Activated T-cell treated with anti-CD3 and anti-CD28 coated beads for 4 hours (primary cell): ENCODE data around the gene PPP1R12B.
"Not testable (repeated sequence)": the region's sequence is repeated elsewhere in the genome, so short reads cannot be mapped to it uniquely, and the experiment has no call there.

ENCODE experiments used
- DNase-seq: peaks from one replicate; pipeline ENCODE4 v3.0.0-alpha.2; 2020

PPP1R12B gene

DNA sequence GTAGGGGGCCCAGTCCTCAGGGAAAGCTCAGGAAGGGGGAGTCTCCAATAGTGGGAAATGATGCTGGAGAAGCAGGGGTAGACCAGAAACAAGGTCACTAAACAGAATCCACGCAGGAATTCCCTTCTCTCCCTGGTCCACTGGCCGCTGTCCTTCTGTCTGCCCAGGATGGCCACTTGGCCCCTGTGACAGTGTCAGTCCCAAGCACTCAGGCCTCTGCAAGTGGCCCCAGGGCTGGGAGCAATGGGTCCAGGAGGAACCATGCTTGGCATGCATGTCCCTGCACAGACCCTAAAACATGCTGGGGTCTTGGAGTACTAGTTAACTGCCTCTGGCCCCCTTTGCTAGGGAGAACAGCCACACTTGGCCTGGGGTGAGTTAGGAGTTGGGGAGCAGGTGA, 271.5 kb downstream of the PPP1R12B start:
- not testable (repeated sequence) for DNase-seq

DNA sequence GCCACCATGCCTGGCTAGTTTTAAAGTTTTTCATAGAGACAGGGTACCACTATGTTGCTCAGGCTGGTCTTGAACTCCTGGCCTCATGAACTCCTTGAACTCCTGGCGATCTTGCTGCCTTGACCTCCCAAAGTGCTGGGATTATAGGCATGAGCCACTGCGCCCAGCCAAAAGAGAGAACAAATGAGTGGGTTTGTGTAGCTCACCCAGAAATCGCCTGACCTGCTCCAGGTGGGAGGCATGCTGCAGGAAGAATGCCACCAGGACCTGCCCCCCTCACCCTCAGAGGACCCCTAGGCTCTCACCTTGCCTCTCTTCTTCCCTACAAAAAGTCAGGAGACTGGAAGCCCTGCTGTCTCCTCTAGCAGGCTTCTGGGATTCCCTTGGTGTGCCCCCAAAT, 272.9 kb downstream of the PPP1R12B start:
- no peak for DNase-seq

DNA sequence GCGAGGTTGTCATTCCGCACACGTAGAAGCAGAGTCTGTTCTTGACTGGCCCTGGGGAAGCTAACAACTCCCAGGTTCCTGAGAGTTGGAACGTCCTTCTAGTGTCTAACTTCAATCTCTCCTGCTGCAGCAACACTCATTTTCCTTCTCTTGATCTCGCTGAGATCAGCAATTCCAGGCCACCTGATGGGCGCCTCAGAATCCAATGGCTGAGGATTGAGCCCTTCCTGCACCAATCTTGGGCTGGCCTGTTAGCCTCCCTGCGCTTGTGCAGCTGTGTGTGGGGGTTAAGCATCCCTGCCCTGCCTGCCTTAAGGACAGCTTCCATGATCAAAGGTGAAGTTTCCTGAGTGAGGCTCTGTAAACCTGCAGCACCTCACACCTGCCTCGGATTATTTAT, 273.9 kb downstream of the PPP1R12B start:
- DNase-seq: no peak

DNA sequence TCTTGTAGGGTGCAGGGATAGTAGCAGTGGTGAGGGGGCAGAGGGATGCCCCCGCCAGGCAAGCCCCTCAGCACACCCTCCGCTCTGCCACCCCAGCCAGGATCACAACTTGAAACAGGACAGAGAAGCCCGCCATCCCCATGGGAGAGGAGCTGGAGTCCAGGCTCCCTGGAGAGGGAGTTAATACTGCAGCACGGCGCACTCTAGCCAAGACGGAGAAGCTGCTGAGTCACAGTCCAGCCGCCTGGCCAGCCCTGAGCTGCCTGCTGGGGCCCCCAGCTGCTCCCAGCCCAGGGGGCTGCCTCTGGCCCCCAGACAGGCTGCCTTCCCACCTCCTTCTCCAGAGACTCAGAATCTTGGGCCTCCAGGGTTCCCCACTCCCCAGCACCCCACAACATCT, 274.6 kb downstream of the PPP1R12B start:
- DNase-seq: no peak

DNA sequence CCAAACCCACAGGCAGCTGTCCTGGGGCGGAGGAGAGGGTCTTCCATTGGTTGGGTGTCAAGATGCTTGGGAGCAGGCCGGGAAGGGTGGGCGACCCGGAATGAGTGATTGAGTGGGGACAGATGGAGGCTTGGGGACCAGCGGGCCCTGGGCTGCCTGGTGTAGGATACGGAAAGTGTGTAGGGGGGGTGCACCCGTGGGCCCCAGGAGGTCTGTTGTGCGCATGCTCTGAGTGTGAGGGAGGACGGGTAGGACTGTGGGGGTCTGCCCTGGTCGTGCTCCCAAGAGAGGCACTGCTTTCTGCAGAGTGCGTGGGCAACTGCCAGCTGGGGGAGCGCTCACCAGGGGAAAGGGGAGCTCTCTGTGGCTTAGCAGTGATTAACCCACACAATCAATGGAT, 275.0 kb downstream of the PPP1R12B start:
- DNase-seq: not testable (repeated sequence)

DNA sequence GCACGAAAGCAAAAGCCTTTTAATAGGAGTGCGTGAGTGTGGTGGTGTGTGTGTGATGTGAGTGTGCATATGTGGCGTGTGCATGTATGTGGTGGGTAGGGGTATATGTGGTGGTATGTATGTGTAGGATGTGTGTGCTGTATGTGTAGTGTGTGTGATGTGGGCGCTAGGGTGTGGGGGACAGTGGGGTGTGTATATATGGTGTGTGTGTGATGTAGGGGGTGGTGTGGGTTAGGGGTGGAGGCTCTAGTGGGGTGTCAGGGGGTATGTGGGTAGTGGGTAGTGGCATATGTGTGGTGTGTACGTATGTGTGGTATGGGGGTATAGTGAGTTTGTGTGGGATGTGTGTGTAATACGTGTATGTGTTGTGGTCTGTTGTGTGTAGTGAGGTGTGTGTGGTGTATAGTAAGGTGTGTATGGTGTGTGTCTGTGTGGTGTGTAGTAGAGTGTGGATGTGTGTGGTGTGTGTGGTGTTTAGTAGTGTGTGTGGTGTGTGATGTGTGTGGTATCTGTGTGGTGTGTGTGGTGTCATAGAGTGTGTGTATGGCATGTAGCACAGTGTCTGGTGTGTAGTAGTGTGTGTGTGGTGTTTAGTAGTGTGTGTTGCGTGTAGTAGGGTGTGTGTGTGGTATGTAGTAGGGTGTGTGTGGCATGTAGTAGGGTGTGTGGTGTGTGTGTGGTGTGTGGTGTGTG, 275.7 kb downstream of the PPP1R12B start:
- DNase-seq: no peak

DNA sequence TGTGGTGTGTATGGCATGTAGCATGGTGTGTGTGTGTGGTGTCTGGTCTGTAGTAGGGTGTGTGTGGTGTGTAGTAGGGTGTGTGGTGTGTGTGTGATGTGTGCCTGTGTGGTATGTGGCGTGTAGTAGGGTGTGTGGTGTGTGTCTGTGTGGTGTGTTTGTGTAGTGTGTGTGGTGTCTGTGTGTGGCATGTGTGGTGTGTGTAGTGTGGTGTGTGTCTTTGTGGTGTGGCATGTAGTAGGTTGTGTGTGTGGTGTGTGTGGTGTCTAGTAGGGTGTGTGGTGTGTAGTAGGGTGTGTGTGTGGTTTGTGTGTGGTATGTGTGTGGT, 276.2 kb downstream of the PPP1R12B start:
- DNase-seq: no peak

DNA sequence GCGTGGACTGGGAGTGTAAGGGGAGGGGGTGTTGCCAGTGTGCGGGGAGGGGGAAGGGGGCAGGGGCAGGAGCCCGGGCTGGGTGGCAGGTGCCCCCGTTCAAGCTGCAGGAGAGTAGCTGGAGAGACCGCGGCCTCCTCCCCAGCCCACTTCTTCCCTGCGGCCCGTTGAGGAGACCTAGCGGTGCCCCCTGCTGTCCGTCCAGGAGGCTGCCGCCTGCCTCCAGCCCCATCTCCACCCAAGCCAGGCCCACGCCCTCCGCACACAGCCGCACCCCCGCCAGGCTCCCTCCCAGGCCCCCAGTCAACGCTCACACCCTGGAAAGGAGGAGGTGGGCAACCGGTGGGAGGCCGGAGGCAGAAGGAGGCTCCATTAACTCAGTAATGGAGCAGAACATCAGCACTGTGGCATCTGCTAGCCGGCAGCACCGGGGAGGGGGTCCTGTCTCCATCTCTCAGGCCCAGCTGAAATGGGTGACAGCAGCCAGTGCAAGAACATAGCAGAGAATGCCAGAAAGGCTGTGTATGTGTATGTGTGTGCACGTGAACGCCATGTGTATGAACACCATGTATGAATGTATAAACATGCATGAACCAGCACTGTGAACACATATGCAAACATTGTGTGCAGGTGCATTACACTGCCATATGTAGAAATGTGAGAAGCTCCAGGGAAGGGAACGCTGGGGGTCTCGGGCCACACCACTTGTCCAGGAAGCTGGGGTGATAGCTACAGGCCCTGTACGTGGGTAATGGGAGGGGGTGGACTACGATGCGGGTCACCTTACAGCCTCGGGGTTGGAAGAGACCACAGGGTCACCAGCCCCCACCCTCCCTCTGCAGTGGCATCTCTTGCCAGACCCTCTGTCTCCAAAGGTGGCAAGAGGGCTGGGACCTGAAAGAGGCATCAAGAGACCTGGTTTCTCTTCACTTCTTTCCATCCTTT, 277.2 kb downstream of the PPP1R12B start:
- peak; percentile 22 for DNase-seq

DNA sequence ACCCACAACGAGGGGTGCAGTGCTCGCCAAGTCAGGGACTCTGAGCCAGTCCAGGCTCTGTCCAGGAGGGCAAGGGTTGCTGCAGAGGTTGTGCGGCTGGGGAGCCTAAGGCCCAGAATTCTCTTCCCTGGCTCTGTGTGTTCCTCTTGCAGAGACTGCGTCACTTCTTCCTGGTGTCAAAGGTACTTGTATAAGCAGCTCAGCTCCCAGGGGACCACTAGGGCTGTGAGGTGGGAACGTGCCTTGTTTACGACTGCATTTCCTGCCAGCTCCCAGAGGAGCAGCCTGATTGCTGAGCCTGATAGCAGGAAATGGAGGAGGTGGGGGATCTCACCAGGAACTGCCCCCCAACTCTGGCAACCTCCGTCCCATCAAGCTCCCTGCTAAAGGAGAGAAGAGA, 278.5 kb downstream of the PPP1R12B start:
- not testable (repeated sequence) for DNase-seq

DNA sequence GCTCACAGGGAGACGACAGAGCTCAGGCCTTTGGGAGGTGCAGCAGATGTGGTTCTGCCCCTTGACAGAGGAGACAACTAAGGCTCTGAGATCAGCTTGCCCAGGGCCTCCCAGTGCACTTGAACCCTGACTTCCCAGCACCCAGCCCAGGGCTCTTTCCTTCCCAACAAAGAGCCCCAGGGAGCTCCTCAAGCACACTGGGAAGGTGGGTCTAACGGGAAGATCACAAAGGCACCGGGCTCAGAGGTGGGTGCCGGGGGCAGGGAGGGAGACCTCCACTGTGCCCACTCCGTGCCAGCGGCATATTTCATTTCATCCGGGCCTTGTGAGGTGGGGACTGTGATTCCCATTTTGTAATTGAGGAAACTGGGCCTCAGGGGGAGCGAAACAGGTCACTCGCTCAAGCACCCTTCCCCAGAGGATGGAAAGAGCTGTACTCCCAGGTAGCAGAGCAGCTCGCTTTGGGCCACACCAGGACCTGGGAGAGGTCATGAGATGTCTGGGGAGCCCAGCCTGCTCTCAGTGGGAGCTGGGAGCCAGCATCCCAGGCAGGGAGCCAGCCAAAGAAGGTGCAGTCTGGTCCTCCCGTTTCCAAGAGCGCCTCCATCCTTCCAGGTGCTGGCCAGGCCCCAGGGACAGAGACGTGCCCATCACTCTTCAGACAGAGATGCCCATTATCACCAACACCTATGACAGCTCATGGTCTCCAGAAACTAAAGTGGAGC, 279.5 kb downstream of the PPP1R12B start:
- DNase-seq: no peak

DNA sequence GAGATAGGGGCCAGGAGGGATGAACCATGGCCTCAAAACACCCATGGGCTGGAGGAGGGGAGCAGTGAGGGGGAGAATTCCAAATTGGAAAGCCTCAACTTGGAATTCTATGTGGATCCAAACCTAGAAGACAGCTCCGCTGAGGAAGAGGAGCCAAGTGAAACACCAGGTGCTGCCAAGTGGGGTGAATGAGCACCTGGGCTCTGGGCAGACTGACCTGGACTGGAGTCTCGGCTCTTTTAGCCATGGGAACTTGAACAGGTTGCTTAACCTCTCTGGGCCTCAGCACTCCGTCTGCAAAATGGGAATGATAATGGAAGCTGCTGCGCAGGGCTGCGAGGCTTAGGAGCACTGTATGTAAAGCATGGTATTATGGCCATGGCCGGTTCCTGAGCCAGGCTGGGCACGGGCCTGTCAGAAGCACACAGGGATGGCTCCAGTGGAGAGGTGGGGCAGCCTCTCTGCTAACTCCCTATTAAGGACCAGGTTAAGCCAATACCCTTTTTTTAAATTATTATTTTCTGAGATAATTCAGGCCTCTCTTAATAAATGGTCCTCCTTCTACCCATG, 280.2 kb downstream of the PPP1R12B start:
- no peak for DNase-seq

DNA sequence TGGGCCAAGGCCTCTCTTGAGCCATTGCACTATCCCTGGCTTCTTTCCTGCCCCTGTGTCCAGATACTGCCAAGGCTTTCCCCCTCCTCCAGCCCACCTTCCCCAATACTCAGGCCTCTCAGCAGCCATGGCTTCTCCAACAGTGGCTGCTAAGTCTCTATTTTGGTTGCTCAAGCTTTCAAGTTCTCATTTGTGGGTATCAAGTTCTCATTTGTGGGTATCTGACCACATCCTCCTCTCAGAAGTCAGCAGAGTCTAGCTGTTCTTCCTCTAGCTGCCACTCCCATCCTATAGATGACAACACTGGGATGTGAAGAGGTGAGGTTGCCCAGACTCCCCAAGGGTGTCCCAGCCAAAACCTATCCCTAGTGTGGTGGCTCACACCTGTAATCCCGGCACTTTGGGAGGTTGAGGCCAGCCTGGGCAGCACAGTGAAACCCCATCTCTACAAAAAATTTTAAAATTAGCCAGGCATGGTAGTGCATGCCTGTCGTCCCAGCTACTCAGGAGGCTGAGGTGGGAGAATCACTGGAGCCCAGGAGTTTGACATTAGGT, 280.8 kb downstream of the PPP1R12B start:
- DNase-seq: not testable (repeated sequence)

DNA sequence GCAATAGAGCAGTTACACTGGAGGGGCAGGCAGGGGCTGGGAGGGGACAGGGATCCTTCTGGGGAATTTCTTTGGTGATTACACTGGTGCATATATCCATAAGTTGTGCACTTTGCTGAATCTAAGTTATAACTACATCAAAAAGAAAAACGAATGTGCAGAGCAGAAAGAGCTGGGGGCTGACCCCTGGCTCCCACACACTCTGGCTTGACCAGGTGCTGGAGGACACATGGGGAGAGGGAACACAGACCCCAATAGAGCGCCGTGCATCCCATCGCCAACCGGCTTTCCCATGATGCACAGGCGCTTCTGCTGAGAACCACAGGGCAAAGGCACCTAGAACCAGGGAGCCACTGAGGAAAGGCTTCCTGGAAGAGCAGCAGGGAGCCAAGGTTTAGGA, 281.6 kb downstream of the PPP1R12B start:
- not testable (repeated sequence) for DNase-seq

DNA sequence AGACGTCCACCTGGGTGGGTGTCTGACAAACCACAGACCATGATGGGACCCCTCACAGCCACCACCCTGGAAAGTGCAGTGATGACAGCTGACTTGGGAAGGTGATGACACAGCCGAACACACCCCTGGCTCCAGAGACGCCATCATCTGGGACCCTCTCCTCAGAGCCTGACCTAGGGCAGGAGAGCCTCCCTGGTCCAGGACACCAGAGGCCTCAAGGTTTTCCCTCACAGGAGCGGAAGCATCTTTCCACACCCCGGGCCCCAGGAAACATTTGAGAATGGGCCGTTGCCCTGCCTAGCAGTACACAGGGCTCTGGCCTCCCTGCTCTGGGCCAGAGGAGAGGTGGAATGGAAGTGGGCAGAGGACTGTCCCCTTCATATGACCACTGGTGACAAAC, 282.0 kb downstream of the PPP1R12B start:
- DNase-seq: no peak

DNA sequence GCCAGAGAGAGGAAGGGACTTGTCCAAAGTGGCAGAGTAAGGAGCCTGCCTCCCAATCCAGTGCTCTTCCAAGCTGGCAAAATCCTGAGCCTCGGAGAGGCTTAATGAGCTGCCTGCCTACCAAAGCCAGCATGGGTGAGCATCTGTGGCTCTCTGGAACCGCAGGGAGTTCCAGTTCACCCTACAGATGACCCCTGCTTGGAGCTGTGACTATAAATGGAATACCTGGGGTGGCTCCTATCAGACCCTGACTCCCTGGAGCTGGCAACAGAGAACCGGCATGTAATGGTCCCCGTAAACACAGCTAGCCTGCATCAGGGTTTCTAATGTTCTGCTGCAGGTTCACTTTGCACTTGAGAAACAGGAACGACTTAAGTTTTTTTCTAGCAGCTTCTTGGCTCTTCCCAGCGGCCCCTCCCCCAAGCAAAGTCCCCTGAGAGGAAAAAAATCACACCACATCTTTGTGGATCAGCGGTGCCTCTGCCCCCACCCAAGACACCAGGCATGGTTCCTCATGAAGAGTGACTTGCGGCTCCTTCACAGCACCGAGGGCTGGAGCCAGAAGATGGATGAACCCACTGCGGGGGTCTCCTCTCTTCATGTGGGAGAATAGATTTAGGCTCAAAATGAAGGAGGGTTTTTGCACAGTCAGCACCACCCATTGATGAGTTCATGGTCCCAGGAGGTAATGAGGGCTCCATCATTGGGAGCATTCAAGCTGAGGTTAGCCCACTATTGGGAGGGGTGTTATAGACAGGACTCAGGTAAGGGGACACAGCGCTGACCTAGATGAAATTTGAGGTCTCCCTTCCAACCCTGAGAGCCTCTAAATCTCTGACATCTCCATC, 282.8 kb downstream of the PPP1R12B start:
- DNase-seq: no peak

DNA sequence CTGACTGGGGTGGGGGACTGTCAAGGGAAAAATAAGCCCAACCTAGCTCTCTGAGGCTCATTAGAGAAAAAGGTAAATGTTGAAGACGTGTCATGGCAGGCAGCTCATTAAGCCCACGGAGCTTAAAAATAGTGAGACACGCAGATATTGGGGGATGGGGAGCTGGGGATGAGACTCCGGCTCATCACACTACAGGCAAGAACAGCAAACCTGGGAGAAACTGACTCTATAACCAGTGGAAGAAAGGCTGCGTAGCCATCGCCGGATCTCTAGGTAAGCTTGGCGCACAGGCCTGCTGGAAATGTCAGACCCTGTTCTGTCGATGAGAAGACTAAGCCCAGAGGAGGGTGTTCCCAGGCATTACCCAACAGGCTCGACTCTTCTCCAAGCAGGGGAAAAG, 283.7 kb downstream of the PPP1R12B start:
- DNase-seq: no peak

DNA sequence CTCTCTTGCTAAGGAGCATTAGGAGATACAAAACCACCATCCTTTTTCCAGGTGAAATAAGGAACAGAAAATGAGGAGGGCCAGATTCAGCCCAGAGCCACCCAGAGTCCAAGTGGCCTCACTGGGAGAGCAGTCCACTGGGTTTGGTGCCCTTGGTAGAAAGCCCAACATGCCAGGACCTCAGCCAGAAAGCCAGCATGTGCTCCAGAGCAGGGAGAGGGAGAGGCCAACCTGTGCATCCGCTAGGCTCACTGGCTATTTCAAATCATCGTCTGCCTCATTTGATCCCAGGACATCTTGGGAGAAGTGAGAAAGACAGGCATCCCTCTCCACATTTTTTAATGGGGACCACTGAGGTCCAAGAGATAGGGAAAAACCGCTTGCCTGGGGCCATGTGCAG, 287.7 kb downstream of the PPP1R12B start:
- DNase-seq: not testable (repeated sequence)

DNA sequence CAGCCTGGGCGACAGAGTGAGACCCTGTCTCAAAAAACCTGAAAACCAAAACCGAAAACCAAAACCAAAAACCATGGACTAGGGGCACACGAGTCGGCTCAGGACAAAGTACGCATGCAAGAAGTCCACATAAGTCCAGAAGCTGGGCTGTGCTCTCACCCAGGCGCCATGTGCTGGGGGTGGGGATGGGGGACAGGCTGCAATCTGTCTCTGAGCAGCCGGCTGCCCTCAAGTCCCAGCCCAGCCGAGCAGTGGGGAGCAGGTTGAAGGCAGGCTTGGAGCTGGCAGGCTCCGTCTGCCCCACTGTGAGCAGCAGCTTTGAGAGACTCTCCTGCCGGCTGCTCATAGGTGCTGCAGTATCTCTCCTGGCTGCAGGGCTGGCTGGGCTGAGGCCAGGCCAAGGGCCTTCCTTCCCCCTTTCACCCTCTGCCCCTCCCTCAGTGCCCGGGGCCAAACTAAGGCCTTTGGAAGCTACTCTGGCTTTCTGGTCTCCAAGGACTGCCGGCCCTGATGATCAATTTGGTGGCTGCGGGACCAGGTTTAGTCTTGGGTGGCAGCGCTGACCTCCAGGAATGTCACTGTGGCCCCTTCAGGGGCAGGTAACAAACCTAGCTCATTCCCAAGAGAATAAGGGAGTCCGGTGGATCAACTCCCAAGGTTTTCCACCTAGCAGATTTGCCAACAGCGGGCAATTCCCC, 289.0 kb downstream of the PPP1R12B start:
- not testable (repeated sequence) for DNase-seq

DNA sequence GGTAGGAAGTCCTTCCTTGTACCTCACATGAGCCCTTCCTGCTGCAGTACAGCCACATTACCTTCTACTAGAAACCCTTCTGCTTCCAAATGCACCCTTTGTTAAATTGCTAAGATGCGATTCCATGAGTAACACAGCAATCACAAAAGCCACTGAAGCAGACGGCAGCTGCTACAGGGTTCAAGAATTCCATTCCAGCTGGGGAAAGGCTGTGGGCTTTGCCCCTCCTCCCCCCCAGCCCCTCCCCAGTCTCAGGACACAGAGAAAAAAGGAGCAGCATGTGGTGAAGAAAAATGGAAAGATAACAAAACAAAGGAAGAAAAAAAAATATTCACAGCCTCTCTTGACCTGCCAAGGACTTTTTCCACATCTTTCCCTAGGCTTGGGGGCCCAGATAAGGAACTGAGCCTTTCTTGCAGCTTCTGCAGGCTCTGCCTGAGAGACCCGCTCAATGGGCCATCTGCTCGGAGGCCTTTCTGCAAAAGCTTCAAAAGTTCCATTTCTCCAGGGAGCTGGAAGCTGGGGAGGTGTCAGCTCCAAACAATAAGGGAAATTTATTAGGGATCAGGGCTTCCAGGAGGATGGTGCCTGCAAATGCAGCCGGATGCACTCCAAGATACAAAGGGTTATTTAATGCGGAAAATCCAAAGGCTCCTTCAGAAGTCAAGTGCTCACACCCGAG, 289.7 kb downstream of the PPP1R12B start:
- DNase-seq: no peak

DNA sequence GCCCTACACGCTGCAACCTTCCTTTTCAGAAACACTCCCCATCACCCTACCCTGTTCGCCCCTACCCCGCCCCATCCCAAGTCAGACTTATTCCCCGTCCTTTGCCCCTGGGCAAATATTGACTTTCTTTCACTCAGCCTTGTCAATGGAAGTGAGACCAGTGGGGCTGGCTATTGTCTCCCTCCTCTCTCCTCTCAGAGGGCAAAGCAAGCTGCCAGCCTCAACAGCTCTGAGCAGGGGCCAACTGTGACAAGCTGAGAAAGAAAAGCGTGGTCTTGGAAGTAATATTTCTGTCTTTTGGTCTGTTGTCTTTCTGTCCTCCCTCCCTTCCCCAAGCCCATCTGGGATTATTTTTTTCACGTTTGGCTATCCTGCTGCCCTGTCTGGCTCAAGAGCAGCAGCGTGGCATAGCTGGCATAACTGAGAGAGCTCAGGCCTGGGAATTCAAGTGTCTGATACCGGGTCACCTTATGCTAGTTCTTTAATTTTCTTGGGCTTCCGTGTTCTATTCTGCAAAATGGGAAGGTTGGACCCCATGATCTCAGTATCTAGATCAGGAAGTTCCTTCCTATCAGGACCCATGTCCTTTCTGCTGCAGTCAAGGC, 290.3 kb downstream of the PPP1R12B start:
- not testable (repeated sequence) for DNase-seq
